CD1c-positive myeloid dendritic cell (primary cell): ENCODE measurements around the gene TGFB2.

Experiments used
- DNase-seq: peaks from one replicate; pipeline ENCODE4 v3.0.0-alpha.2; 2016; ENCODE audit errors: extremely low spot score

Gene TGFB2

DNA sequence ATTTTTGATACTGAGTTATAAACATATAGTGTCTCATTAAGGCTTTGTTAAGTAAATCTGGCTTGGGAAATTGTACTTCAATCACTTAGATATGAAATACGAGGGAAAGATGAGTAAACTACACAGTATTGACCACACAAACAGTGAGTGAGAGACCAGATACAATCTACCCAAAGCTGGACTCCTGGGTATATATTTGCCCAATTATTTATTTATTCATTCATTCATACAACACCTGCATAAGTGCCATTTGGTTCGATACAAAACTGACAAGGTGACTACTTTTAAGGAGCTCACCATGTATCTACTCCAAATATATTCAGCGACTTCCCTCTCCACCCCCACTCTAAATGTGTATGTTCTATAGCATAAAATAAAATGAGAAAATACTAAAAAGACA lies 143.4 kb downstream of the TGFB2 start:
- DNase-seq: no peak

- no peak for DNase-seq
These were observed 143.8 kb downstream of the TGFB2 start for GRCh38 chr1:218488986-218489385.

GRCh38 chr1:218490406-218490922 lies 145.3 kb downstream of the TGFB2 start:
- DNase-seq: no peak

DNA sequence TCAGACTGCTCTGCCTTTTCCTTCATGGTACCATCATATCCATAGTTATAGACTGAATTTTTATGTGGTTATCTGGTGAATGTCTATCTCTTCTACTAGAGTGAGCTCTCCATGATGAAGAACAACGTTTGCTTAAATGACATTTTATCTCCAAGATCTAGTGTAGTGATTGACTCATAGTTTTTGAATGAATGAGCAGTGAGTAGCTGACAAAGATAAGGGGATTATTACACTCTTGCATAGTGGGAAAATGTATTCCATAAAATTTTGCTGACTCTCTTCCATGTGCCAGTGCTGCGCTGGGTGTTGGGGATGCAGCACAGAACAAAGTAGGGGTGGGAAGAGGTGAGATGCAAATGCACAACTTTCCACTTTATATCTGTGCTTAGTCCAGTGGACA lies 147.7 kb downstream of the TGFB2 start:
- DNase-seq: no peak

DNA sequence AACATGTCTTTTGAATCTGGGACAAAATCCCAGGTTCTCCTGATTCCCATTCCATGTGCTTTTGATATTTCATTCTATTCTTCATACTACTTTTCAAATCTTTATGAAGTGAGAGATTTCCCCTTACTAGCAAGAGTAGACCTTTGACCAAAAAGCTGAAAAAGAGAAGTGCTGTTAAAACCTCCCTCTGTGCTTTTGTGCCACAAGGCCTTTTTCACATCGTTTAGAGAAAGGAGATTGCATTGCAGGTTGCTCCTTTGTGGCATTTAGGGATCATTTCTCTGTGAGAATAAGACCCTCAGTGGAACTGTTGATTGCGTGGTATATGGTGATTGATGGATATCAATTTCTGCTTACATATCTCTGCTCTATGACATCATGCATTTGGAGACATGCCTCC lies 148.8 kb downstream of the TGFB2 start:
- DNase-seq: no peak
